Osteoblast (primary cell): ENCODE results near the gene JAG2. TPM values are rescaled to one million over a fixed set of nuclear protein-coding genes. Genes with fewer than 3 reads are reported as not detected.

Experiments
- DNase-seq: peaks from one replicate; pipeline ENCODE4 v3.0.0; 2011; ENCODE audit warnings: low spot score, mixed read lengths; ENCODE audit not compliant: insufficient read length; ENCODE audit errors: missing footprints
- H2AFZ ChIP-seq: 2 replicates; pipeline ENCODE4 v1.6.0; 2011; ENCODE audit warnings: mild to moderate bottlenecking, low read length
- H3K27ac ChIP-seq: 2 replicates; pipeline ENCODE4 v1.5.1; 2011; ENCODE audit warnings: mild to moderate bottlenecking, low read depth, low read length, moderate library complexity
- H3K27me3 ChIP-seq: 2 replicates; pipeline ENCODE4 v1.6.0; 2012; ENCODE audit warnings: mild to moderate bottlenecking, control low read depth, inconsistent platforms, low read length, moderate library complexity; ENCODE audit not compliant: insufficient read depth
- H3K36me3 ChIP-seq: 2 replicates; pipeline ENCODE4 v1.5.1; 2011; ENCODE audit warnings: mild to moderate bottlenecking, low read length, control low read depth, moderate library complexity; ENCODE audit not compliant: insufficient read depth
- H3K4me1 ChIP-seq: 2 replicates; pipeline ENCODE4 v1.5.1; 2011; ENCODE audit warnings: mild to moderate bottlenecking, low read length, control low read depth, moderate library complexity; ENCODE audit not compliant: insufficient read depth
- H3K4me2 ChIP-seq: 2 replicates; pipeline ENCODE4 v1.6.0; 2011; ENCODE audit warnings: mild to moderate bottlenecking, low read length; ENCODE audit not compliant: insufficient read depth
- H3K4me3 ChIP-seq: fragments of 200-600 bp; sonication (generic); 3 replicates; pipeline ENCODE4 v1.5.1; 2012; ENCODE audit warnings: mild to moderate bottlenecking, low read length, inconsistent platforms; ENCODE audit not compliant: insufficient read depth
- H3K79me2 ChIP-seq: 2 replicates; pipeline ENCODE4 v1.6.0; 2012; ENCODE audit warnings: mild to moderate bottlenecking, low read length, control low read depth, inconsistent platforms; ENCODE audit not compliant: insufficient read depth
- H3K9me3 ChIP-seq: 2 replicates; pipeline ENCODE4 v1.5.1; 2011; ENCODE audit warnings: low read depth, low read length, control low read depth
- H4K20me1 ChIP-seq: 2 replicates; pipeline ENCODE4 v1.6.0; 2012; ENCODE audit warnings: mild to moderate bottlenecking, low read length, control low read depth; ENCODE audit not compliant: insufficient read depth
- total RNA-seq: library from RNA; depleted of rRNA; stranded (reverse); fragments of >200 nt; gene quantifications from 2 replicates; pipeline ENCODE4 v1.2.3, GENCODE V29; 2012
- TF ChIP-seq, protein P1 (sequence below): IDR thresholded peaks from 2 replicates; pipeline ENCODE4 v1.5.1; 2011; ENCODE audit warnings: mild to moderate bottlenecking, low read depth, low read length, moderate library complexity; ENCODE audit errors: extremely low read depth

JAG2 gene
- total RNA-seq, 1 donor: 3.3 TPM

GRCh38 chr14:105206873-105207272 is 38.3 kb upstream of the JAG2 start:
- no peaks in the 10 kb centered on the region for H3K79me2 ChIP-seq
- H3K4me2 ChIP-seq: no peak overlapping the region
- no peak overlapping the region for H2AFZ ChIP-seq
- peaks cover 7% of the 10 kb centered on the region for H3K4me1 ChIP-seq
- H3K36me3 ChIP-seq: no peaks in the 10 kb centered on the region
- DNase-seq: no peak
- no peaks in the 10 kb centered on the region for H4K20me1 ChIP-seq
- no peaks in the 10 kb centered on the region for H3K9me3 ChIP-seq
- peaks cover 4% of the 10 kb centered on the region for H3K27me3 ChIP-seq
- TF ChIP-seq, protein P1, sequence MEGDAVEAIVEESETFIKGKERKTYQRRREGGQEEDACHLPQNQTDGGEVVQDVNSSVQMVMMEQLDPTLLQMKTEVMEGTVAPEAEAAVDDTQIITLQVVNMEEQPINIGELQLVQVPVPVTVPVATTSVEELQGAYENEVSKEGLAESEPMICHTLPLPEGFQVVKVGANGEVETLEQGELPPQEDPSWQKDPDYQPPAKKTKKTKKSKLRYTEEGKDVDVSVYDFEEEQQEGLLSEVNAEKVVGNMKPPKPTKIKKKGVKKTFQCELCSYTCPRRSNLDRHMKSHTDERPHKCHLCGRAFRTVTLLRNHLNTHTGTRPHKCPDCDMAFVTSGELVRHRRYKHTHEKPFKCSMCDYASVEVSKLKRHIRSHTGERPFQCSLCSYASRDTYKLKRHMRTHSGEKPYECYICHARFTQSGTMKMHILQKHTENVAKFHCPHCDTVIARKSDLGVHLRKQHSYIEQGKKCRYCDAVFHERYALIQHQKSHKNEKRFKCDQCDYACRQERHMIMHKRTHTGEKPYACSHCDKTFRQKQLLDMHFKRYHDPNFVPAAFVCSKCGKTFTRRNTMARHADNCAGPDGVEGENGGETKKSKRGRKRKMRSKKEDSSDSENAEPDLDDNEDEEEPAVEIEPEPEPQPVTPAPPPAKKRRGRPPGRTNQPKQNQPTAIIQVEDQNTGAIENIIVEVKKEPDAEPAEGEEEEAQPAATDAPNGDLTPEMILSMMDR: no peak
- no peak overlapping the region for H3K27ac ChIP-seq
- no peak overlapping the region for H3K4me3 ChIP-seq

GRCh38 chr14:105205673-105206208 is 37.2 kb upstream of the JAG2 start:
- no peaks in the 10 kb centered on the region for H3K36me3 ChIP-seq
- no peak overlapping the region for H2AFZ ChIP-seq
- H3K27me3 ChIP-seq: peaks cover 4% of the 10 kb centered on the region
- H4K20me1 ChIP-seq: no peaks in the 10 kb centered on the region
- no peak overlapping the region for H3K4me3 ChIP-seq
- peaks cover 7% of the 10 kb centered on the region for H3K4me1 ChIP-seq
- TF ChIP-seq, protein P1: no peak
- no peak for DNase-seq
- no peaks in the 10 kb centered on the region for H3K79me2 ChIP-seq
- H3K4me2 ChIP-seq: no peak overlapping the region
- no peak overlapping the region for H3K27ac ChIP-seq
- H3K9me3 ChIP-seq: no peaks in the 10 kb centered on the region

DNA sequence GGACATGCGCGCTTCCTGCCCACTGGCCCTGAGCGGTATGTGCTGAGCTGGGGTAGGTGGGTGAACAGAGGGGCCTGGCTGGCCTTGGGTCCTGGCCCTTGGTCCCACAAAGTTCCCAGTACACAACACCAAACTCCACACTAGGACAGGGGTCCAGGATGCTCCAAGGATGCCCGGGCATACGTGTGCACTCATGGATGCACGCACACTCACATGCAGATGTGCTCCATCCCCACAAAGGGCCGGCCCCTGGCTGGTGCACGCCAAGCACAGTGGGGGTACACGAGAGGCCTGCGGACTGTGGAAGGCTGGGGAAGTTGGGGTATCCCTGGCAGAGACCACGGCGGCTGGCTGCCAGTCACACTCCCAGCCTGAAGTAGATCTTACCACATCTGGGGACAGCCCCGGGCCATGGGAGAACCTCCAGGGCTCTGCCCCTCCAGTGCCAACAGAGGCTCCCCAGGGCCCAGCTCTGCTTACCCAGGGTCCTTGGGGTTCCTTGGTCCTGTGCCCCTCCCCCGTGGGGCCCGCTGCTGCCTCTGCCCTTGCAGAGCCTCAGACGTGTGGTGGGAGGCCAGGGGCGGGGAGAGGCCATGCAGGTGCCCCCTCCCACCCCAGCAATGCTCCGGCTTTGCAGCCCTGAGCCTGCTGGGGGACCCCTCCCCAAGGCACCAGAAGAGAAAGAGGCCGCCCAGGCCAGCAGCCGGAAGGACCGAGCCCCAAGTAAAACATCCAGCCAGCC is 36.5 kb upstream of the JAG2 start:
- Histone ChIP-seq H3K9me3 (no peaks in the 10 kb centered on the region), H3K4me1 (peaks cover 7% of the 10 kb centered on the region), H3K27me3 (peaks cover 4% of the 10 kb centered on the region), H4K20me1 (no peaks in the 10 kb centered on the region), H3K36me3 (no peaks in the 10 kb centered on the region), H3K27ac (no peak overlapping the region), H3K79me2 (no peaks in the 10 kb centered on the region), H3K4me2 (no peak overlapping the region), H3K4me3 (no peak overlapping the region), H2AFZ (no peak overlapping the region)
- peak; percentile 95 for DNase-seq
- TF ChIP-seq, protein P1: no peak

DNA sequence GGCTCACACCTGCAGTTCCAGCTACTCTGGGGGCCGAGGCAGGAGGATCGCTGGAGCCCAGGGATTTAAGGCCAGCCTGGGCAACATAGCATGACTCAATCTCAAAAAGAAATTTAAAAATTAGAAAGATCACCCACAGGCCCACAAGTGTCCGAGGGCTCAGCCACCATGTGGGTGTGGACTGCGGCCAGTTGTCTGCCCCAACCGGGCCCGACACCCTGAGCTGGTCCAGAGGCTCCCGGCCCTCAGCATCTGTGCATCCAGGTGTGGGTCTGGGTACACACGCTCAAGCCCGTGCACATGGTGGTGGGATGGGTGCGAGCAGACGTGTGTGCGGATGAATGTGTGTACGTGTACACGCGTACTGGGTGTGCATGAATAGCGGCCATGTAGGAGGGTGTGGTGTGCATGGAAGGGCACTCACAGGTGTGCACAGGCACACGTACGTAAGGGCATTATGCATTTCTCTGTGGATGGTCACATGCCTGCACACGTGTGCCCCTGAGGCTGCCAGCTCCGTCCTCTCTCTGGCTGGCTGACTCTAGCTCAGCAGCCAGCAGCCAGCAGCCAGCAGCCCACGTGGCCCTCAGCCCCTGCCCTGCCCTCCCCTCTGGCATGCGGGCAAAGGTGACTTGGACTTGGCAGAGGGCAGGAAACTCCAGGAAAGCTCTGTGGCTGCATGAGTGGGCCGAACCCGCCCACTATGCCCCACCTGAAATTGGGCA is 35.8 kb upstream of the JAG2 start:
- TF ChIP-seq, protein P1: no peak
- DNase-seq: peak; percentile 95
- peaks cover 4% of the 10 kb centered on the region for H3K27me3 ChIP-seq

More for the DNA sequence above, 35.8 kb upstream of the JAG2 start:
- Histone ChIP-seq H2AFZ (no peak overlapping the region), H3K36me3 (no peaks in the 10 kb centered on the region), H3K9me3 (no peaks in the 10 kb centered on the region), H3K4me1 (peaks cover 7% of the 10 kb centered on the region), H4K20me1 (no peaks in the 10 kb centered on the region), H3K27ac (no peak overlapping the region), H3K4me2 (no peak overlapping the region), H3K4me3 (no peak overlapping the region), H3K79me2 (no peaks in the 10 kb centered on the region)
